B cell (primary cell): ENCODE results near the gene KCNMB2. TPM values are rescaled to one million over a fixed set of nuclear protein-coding genes. Genes with fewer than 3 reads are reported as not detected.
"Not testable (repeated sequence)": the region's sequence is repeated elsewhere in the genome, so short reads cannot be mapped to it uniquely, and the experiment has no call there.

ENCODE experiments used
- ATAC-seq: fragments of 200-7000 bp; cut with Tn5 transposase; one replicate; pipeline ENCODE4 v1.10.0; 2021; ENCODE audit warnings: low read depth, mild to moderate bottlenecking, moderate number of reproducible peaks, moderate library complexity
- CTCF ChIA-PET: fragments of 350-600 bp; sonication (Branson Sonifier 250); formaldehyde crosslinking; loops from one replicate; lab custom pipeline; 2021; ENCODE audit warnings: antibody characterized with exemption, inconsistent platforms; lab: Charles Lee
- POLR2A ChIA-PET: fragments of 350-600 bp; sonication (Branson Sonifier 250); formaldehyde crosslinking; loops from one replicate; lab custom pipeline; 2021; ENCODE audit warnings: antibody characterized with exemption; lab: Charles Lee
- DNase-seq: peaks from one replicate; pipeline ENCODE4 v3.0.0; 2013
- H2AFZ ChIP-seq: 2 replicates; pipeline ENCODE4 v1.6.1; 2012; ENCODE audit warnings: mild to moderate bottlenecking, low read depth, low read length; ENCODE audit not compliant: insufficient read depth, poor library complexity, severe bottlenecking
- H3K27ac ChIP-seq, 2 donors: 1 replicate in 1 of 2; 2 replicates in 1 of 2; pipeline ENCODE4 v1.5.1; 2012 to 2013; ENCODE audit warnings: low read length in 2 of 2, mild to moderate bottlenecking in 2 of 2, moderate library complexity in 1 of 2
- H3K27me3 ChIP-seq, 4 experiments: fragments of 200-600 bp in 1 of 4; sonication (generic) in 1 of 4; replicated peaks in 1 of 4; 1 replicate in 2 of 4; 2 replicates in 2 of 4; pipeline versions ENCODE4 v1.6.1 to v1.7.0; 2013 to 2016; ENCODE audit warnings: low read length in 3 of 4, mild to moderate bottlenecking in 2 of 4, mixed read lengths in 1 of 4, moderate library complexity in 1 of 4; ENCODE audit not compliant: insufficient read depth in 4 of 4, control insufficient read depth in 3 of 4; ENCODE audit errors: control extremely low read depth in 1 of 4
- H3K36me3 ChIP-seq, 2 experiments: replicated peaks in 1 of 2; 1 replicate in 1 of 2; 2 replicates in 1 of 2; pipeline versions ENCODE4 v1.6.1 to v1.7.1; 2013; ENCODE audit warnings: low read length in 1 of 2; ENCODE audit not compliant: insufficient read depth in 2 of 2, control insufficient read depth in 1 of 2; ENCODE audit errors: control extremely low read depth in 1 of 2, extremely low read depth in 1 of 2
- H3K4me1 ChIP-seq, 2 donors: fragments of 200-600 bp in 1 of 2; sonication (generic) in 1 of 2; 1 replicate in 1 of 2; 2 replicates in 1 of 2; pipeline versions ENCODE4 v1.5.1 to v1.6.1; 2013 to 2017; ENCODE audit warnings: low read length in 2 of 2; ENCODE audit not compliant: control insufficient read depth in 2 of 2, insufficient read depth in 2 of 2
- H3K4me2 ChIP-seq: replicated peaks from 2 replicates; pipeline ENCODE3; 2012; ENCODE audit warnings: mild to moderate bottlenecking, low read depth, low read length; ENCODE audit not compliant: poor library complexity, severe bottlenecking
- H3K4me3 ChIP-seq, 5 experiments: fragments of 200-600 bp in 1 of 5; sonication (generic) in 1 of 5; 1 replicate in 3 of 5; 2 replicates in 2 of 5; pipeline versions ENCODE4 v1.5.1 to v1.7.0; 2011 to 2016; ENCODE audit warnings: low read length in 4 of 5, mild to moderate bottlenecking in 4 of 5, low read depth in 2 of 5, control low read depth in 1 of 5, moderate library complexity in 1 of 5; ENCODE audit not compliant: insufficient read depth in 1 of 5; ENCODE audit errors: control extremely low read depth in 1 of 5, extremely low read depth in 1 of 5
- H3K79me2 ChIP-seq: fragments of 200-600 bp; sonication (generic); one replicate; pipeline ENCODE4 v1.6.0; 2016; ENCODE audit warnings: low read length; ENCODE audit not compliant: control insufficient read depth, insufficient read depth
- H3K9ac ChIP-seq: fragments of 200-600 bp; sonication (generic); 2 replicates; pipeline ENCODE4 v1.6.1; 2017; ENCODE audit warnings: mild to moderate bottlenecking, low read length, moderate library complexity
- H3K9me3 ChIP-seq, 3 donors: one replicate each; pipeline versions ENCODE4 v1.6.1 to v1.7.1; 2013; ENCODE audit warnings: low read length in 2 of 3; ENCODE audit not compliant: control insufficient read depth in 2 of 3, insufficient read depth in 1 of 3; ENCODE audit errors: control extremely low read depth in 1 of 3
- H4K20me1 ChIP-seq: 2 replicates; pipeline ENCODE4 v1.6.0; 2012; ENCODE audit warnings: mild to moderate bottlenecking, low read length; ENCODE audit not compliant: insufficient read depth, control insufficient read depth, poor library complexity, severe bottlenecking
- H3K27ac Mint-ChIP-seq: one replicate; pipeline ENCODE4 v1.8.0; 2021; ENCODE audit warnings: mixed read lengths
- H3K27me3 Mint-ChIP-seq: one replicate; pipeline ENCODE4 v1.8.0; 2021; ENCODE audit warnings: mixed read lengths
- H3K4me1 Mint-ChIP-seq: one replicate; pipeline ENCODE4 v1.8.0; 2021; ENCODE audit warnings: mixed read lengths
- H3K4me3 Mint-ChIP-seq: one replicate; pipeline ENCODE4 v1.8.0; 2021; ENCODE audit warnings: mixed read lengths
- H3K9me3 Mint-ChIP-seq: one replicate; pipeline ENCODE4 v1.8.0; 2022; ENCODE audit warnings: mixed read lengths; ENCODE audit not compliant: insufficient read depth
- EZH2 ChIP-seq: IDR thresholded peaks from 2 replicates; pipeline ENCODE4 v1.6.1; 2012; ENCODE audit warnings: borderline replicate concordance, low read depth, mild to moderate bottlenecking, moderate library complexity, low read length; ENCODE audit not compliant: insufficient read depth, poor library complexity, severe bottlenecking
- WGBS: methylation state at CpG from one replicate; pipeline ENCODE4 v1.1.5; 2013; ENCODE audit warnings: missing lambda C conversion rate; ENCODE audit not compliant: insufficient coverage; 5-methylcytosine and 5-hydroxymethylcytosine counted together
- intact Hi-C: fragments of 100-400 bp; cut with micrococcal nuclease; formaldehyde crosslinking; loops from one replicate; pipeline ENCODE4 v1.10.0; 2022
- polyA plus RNA-seq: library from polyadenylated mRNA; depleted of rRNA; stranded (reverse); fragments of >200 nt; gene quantifications from 2 replicates; pipeline ENCODE4 v1.2.3, GENCODE V29; 2012
- total RNA-seq, 2 donors: library from RNA; stranded (reverse); fragments of 120-200 nt in 1 of 2; gene quantifications; 1 replicate in 1 of 2; 2 replicates in 1 of 2; pipeline versions ENCODE4 v1.2.3 to v1.2.4, GENCODE V29; 2013 to 2022
- TF ChIP-seq, protein P1 (sequence below): fragments of 200-600 bp; IDR thresholded peaks from one replicate; pipeline ENCODE4 v1.8.0; 2022; ENCODE audit warnings: antibody characterized with exemption, mild to moderate bottlenecking

KCNMB2 gene
- total and polyA plus RNA-seq, 2 donors (not counting 1 experiment from before 2014, with no cell fraction given): not detected

DNA sequence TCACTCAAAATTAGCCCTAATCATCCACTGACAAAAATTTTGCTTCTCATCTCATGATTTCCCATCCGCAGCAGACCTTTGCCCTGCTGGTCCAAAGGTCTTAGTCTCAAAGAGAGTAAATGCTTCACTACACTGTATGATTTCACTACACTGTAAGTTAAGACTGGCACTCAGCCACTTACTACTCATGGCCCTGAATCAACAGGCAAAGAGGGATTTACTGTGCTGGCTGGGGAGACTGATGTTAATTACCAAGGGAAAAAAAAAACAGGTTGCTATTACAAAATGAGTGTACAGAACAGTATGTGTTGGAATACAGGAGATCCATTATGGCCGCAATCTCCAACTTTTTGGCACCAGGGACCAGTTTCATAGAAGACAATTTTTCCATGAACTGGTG lies 320.6 kb downstream of the KCNMB2 start:
- DNase-seq: no peak
- no peak overlapping the region for H3K9ac ChIP-seq

DNA sequence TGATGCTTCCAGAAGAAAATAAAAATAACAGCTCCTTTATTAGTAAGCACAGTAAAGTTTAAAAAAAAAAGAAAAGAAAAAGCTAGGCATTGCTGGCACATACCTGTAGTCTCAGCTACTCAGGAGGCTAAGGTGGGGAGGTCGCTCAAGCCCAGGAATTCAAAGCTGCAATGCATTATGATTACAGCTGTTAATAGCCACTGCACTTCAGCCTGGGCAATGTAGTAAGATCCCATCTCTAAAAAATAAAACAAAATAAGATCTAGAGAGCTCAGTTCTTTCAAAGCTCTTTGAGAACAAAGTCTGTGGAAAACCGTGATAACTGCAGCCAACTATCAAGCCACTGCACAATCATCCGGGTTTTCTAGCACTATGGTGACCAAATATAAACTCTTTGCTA lies 323.1 kb downstream of the KCNMB2 start:
- POLR2A ChIA-PET: no interaction called here
- H3K9me3 Mint-ChIP-seq: no peaks in the 10 kb centered on the region

More for the DNA sequence above, 320.6 kb downstream of the KCNMB2 start:
- H3K4me1 ChIP-seq: no peaks in the 10 kb centered on the region
- no peaks in the 10 kb centered on the region for H3K4me1 Mint-ChIP-seq
- peaks cover 11% of the 10 kb centered on the region for H3K27me3 Mint-ChIP-seq
- no peak overlapping the region for H3K27ac ChIP-seq
- H3K4me2 ChIP-seq: no peak overlapping the region
- CTCF ChIA-PET: no interaction called here
- no peaks in the 10 kb centered on the region for H3K27me3 ChIP-seq
- no peak for ATAC-seq
- no peaks in the 10 kb centered on the region for H3K79me2 ChIP-seq
- TF ChIP-seq EZH2: no peak
- TF ChIP-seq, protein P1, sequence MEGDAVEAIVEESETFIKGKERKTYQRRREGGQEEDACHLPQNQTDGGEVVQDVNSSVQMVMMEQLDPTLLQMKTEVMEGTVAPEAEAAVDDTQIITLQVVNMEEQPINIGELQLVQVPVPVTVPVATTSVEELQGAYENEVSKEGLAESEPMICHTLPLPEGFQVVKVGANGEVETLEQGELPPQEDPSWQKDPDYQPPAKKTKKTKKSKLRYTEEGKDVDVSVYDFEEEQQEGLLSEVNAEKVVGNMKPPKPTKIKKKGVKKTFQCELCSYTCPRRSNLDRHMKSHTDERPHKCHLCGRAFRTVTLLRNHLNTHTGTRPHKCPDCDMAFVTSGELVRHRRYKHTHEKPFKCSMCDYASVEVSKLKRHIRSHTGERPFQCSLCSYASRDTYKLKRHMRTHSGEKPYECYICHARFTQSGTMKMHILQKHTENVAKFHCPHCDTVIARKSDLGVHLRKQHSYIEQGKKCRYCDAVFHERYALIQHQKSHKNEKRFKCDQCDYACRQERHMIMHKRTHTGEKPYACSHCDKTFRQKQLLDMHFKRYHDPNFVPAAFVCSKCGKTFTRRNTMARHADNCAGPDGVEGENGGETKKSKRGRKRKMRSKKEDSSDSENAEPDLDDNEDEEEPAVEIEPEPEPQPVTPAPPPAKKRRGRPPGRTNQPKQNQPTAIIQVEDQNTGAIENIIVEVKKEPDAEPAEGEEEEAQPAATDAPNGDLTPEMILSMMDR: no peak
- intact Hi-C loops: no loop called here
- no peak overlapping the region for H3K4me3 Mint-ChIP-seq
- WGBS: 88% methylated on average over 1 of the region's 2 CpGs
- POLR2A ChIA-PET: no interaction called here
- H2AFZ ChIP-seq: no peak overlapping the region
- H3K27ac Mint-ChIP-seq: no peak overlapping the region
- H4K20me1 ChIP-seq: no peaks in the 10 kb centered on the region
- H3K36me3 ChIP-seq: no peaks in the 10 kb centered on the region
- H3K9me3 Mint-ChIP-seq: no peaks in the 10 kb centered on the region
- H3K9me3 ChIP-seq: no peaks in the 10 kb centered on the region
- no peak overlapping the region for H3K4me3 ChIP-seq

DNA sequence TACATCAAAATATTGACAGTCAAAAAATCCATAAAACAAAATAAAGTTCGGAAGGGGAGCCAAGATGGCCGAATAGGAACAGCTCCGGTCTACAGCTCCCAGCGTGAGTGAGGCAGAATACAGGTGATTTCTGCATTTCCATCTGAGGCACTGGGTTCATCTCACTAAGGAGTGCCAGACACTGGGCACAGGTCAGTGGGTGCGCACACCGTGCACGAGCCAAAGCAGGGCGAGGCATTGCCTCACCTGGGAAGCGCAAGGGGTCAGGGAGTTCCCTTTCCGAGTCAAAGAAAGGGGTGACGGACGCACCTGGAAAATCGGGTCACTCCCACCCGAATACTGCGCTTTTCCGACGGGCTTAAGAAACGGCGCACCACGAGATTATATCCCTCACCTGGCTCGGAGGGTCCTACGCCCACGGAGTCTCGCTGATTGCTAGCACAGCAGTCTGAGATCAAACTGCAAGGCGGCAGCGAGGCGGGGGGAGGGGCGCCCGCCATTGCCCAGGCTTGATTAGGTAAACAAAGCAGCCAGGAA lies 323.7 kb downstream of the KCNMB2 start:
- DNase-seq, H3K27ac ChIP-seq, H3K27ac Mint-ChIP-seq, intact Hi-C loops, ATAC-seq, H3K9ac ChIP-seq, H3K9me3 ChIP-seq, H3K4me2 ChIP-seq, H3K9me3 Mint-ChIP-seq, H3K79me2 ChIP-seq, H3K36me3 ChIP-seq, CTCF ChIA-PET, POLR2A ChIA-PET, H2AFZ ChIP-seq, H3K4me1 Mint-ChIP-seq, H4K20me1 ChIP-seq, H3K4me1 ChIP-seq, H3K27me3 ChIP-seq, H3K4me3 ChIP-seq, H3K4me3 Mint-ChIP-seq: not testable (repeated sequence)
- 97% methylated on average over 8 of the region's 29 CpGs for WGBS
- peaks cover 11% of the 10 kb centered on the region for H3K27me3 Mint-ChIP-seq

More for the DNA sequence above, 323.1 kb downstream of the KCNMB2 start:
- Histone ChIP-seq H3K27me3 (no peaks in the 10 kb centered on the region), H3K4me1 (no peaks in the 10 kb centered on the region), H3K79me2 (no peaks in the 10 kb centered on the region), H3K9ac (no peak overlapping the region), H4K20me1 (no peaks in the 10 kb centered on the region), H2AFZ (no peak overlapping the region), H3K9me3 (no peaks in the 10 kb centered on the region), H3K27ac (no peak overlapping the region), H3K4me3 (no peak overlapping the region), H3K36me3 (no peaks in the 10 kb centered on the region), H3K4me2 (no peak overlapping the region)
- no peak overlapping the region for H3K4me3 Mint-ChIP-seq
- WGBS: 88% methylated on average over 1 of the region's 3 CpGs
- H3K27me3 Mint-ChIP-seq: peaks cover 11% of the 10 kb centered on the region
- TF ChIP-seq, protein P1: no peak
- TF ChIP-seq EZH2: no peak
- no peaks in the 10 kb centered on the region for H3K4me1 Mint-ChIP-seq
- intact Hi-C loops: no loop called here
- ATAC-seq: no peak
- H3K27ac Mint-ChIP-seq: no peak overlapping the region
- CTCF ChIA-PET: no interaction called here
- DNase-seq: no peak
